KOPT-K1 (cell line): ENCODE data around the gene CYP2S1.
"Not testable (repeated sequence)": the region's sequence is repeated elsewhere in the genome, so short reads cannot be mapped to it uniquely, and the experiment has no call there.

Experiments
- H3K27ac ChIP-seq: fragments of 200-600 bp; sonication (generic); 2 replicates; pipeline ENCODE4 v1.5.1; 2016; ENCODE audit warnings: antibody characterized with exemption, mild to moderate bottlenecking, low read depth, low read length; ENCODE audit not compliant: poor library complexity, severe bottlenecking
- H3K36me3 ChIP-seq: fragments of 200-600 bp; sonication (generic); 2 replicates; pipeline ENCODE4 v1.5.1; 2017; ENCODE audit warnings: antibody characterized with exemption, mild to moderate bottlenecking, low read length, moderate library complexity; ENCODE audit not compliant: insufficient read depth
- H3K9me3 ChIP-seq: fragments of 200-600 bp; sonication (generic); 2 replicates; pipeline ENCODE4 v1.5.1; 2017; ENCODE audit warnings: antibody characterized with exemption, low read length, mild to moderate bottlenecking; ENCODE audit not compliant: insufficient read depth, poor library complexity, severe bottlenecking

The CYP2S1 gene

GRCh38 chr19:41192574-41193429 lies at the start of gene CYP2S1:
Gene CYP2S1, plus strand, starts transcription at chr19:41193219. Its CDS starts 46 bp downstream, at chr19:41193265.
- Histone ChIP-seq H3K36me3 (no peaks in the 10 kb centered on the region), H3K27ac (no peak within 1 kb of the TSS), H3K9me3 (no peaks in the 10 kb centered on the region)

GRCh38 chr19:41144403-41144802 lies 48.6 kb upstream of the CYP2S1 start:
- no peaks in the 10 kb centered on the region for H3K9me3 ChIP-seq
- H3K27ac ChIP-seq: no peak overlapping the region

GRCh38 chr19:41149831-41150230 lies 43.2 kb upstream of the CYP2S1 start:
- H3K36me3 ChIP-seq: no peaks in the 10 kb centered on the region
- no peak overlapping the region for H3K27ac ChIP-seq
- no peaks in the 10 kb centered on the region for H3K9me3 ChIP-seq

More at GRCh38 chr19:41144403-41144802, 48.6 kb upstream of the CYP2S1 start:
- H3K36me3 ChIP-seq: no peaks in the 10 kb centered on the region

GRCh38 chr19:41150986-41151385 lies 42.0 kb upstream of the CYP2S1 start:
- H3K27ac ChIP-seq, H3K36me3 ChIP-seq, H3K9me3 ChIP-seq: not testable (repeated sequence)

- H3K9me3 ChIP-seq: peaks cover 9% of the 10 kb centered on the region
- no peaks in the 10 kb centered on the region for H3K36me3 ChIP-seq
- H3K27ac ChIP-seq: no peak overlapping the region
Measured at GRCh38 chr19:41154060-41154459, 39.0 kb upstream of the CYP2S1 start.

GRCh38 chr19:41156207-41156606 lies 36.8 kb upstream of the CYP2S1 start:
- no peaks in the 10 kb centered on the region for H3K36me3 ChIP-seq
- H3K27ac ChIP-seq: no peak overlapping the region
- H3K9me3 ChIP-seq: peaks cover 9% of the 10 kb centered on the region

- H3K36me3 ChIP-seq: no peaks in the 10 kb centered on the region
Measured at GRCh38 chr19:41159881-41160280, 33.1 kb upstream of the CYP2S1 start.

GRCh38 chr19:41161903-41162302 lies 31.1 kb upstream of the CYP2S1 start:
- H3K27ac ChIP-seq: no peak overlapping the region
- no peaks in the 10 kb centered on the region for H3K36me3 ChIP-seq
- no peaks in the 10 kb centered on the region for H3K9me3 ChIP-seq

More at GRCh38 chr19:41159881-41160280, 33.1 kb upstream of the CYP2S1 start:
- Histone ChIP-seq H3K27ac (no peak overlapping the region), H3K9me3 (peaks cover 9% of the 10 kb centered on the region)

GRCh38 chr19:41166944-41167804 lies 25.8 kb upstream of the CYP2S1 start:
- no peaks in the 10 kb centered on the region for H3K9me3 ChIP-seq

GRCh38 chr19:41172297-41173164 lies 20.5 kb upstream of the CYP2S1 start:
- H3K9me3 ChIP-seq: no peaks in the 10 kb centered on the region
- H3K27ac ChIP-seq: no peak overlapping the region
- no peaks in the 10 kb centered on the region for H3K36me3 ChIP-seq

More at GRCh38 chr19:41166944-41167804, 25.8 kb upstream of the CYP2S1 start:
- no peak overlapping the region for H3K27ac ChIP-seq
- no peaks in the 10 kb centered on the region for H3K36me3 ChIP-seq

GRCh38 chr19:41174297-41174928 lies 18.6 kb upstream of the CYP2S1 start:
- Histone ChIP-seq H3K27ac (no peak overlapping the region), H3K9me3 (no peaks in the 10 kb centered on the region), H3K36me3 (no peaks in the 10 kb centered on the region)

- H3K27ac ChIP-seq: no peak overlapping the region
- H3K36me3 ChIP-seq: no peaks in the 10 kb centered on the region
- no peaks in the 10 kb centered on the region for H3K9me3 ChIP-seq
Measured at GRCh38 chr19:41175801-41176777, 16.9 kb upstream of the CYP2S1 start.

GRCh38 chr19:41180173-41180572 lies 12.8 kb upstream of the CYP2S1 start:
- not testable (repeated sequence) for H3K27ac ChIP-seq, H3K36me3 ChIP-seq, H3K9me3 ChIP-seq
